ENCODE measurements around the gene TIMM21. TPM values are rescaled to one million over a fixed set of nuclear protein-coding genes. Genes with fewer than 3 reads are reported as not detected.

Gene TIMM21
- total and polyA plus RNA-seq, 4 donors: 22.0 to 39.2 (median 30.0) TPM

- H3K9ac ChIP-seq (ENCODE audit: low read depth in 1 of 2, low read length in 2 of 2): no peak overlapping the region
- no peak for TF ChIP-seq YY1 (IDR thresholded peaks at IDR 0.05)
- TF ChIP-seq, protein P1, sequence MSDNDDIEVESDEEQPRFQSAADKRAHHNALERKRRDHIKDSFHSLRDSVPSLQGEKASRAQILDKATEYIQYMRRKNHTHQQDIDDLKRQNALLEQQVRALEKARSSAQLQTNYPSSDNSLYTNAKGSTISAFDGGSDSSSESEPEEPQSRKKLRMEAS (IDR thresholded peaks at IDR 0.05): no peak
- no peak for TF ChIP-seq REST (IDR thresholded peaks at IDR 0.05)
- no peak for TF ChIP-seq JUND (IDR thresholded peaks at IDR 0.05)
- no peak for TF ChIP-seq HNF4G (IDR thresholded peaks at IDR 0.05)
- TF ChIP-seq GABPA (IDR thresholded peaks at IDR 0.05 in 1 of 2, conservative IDR thresholded peaks at IDR 0.05 in 1 of 2): no peak
- TF ChIP-seq ZBTB33 (IDR thresholded peaks at IDR 0.05): no peak
- no peak for TF ChIP-seq NR2F2 (IDR thresholded peaks at IDR 0.05)
- TF ChIP-seq FOXA2 (IDR thresholded peaks at IDR 0.05): no peak
- 72% methylated on average over 3 of the region's 3 CpGs for WGBS
These were observed 8.4 kb upstream of the TIMM21 start for GRCh38 chr18:74139888-74140287.

DNA sequence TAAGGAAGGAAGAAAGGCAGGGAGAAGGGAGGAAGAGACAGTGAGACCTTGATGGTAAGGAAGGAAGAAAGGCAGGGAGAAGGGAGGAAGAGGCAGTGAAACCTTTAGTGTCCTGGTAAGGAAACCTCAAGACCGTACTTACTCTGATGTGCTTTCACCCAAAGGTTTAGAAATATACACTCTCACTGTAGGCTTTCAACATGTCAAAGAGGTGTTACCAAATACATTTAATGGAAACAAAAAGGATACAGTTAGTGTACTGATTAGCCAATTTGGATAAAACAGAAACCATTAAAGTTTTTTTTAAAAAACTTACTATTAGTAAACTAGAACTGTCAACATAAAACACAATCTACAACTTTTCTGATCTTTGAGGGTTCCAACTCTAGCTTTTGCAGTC, 7.7 kb upstream of the TIMM21 start:
- H3K9ac ChIP-seq (ENCODE audit: low read depth in 1 of 2, low read length in 2 of 2): no peak overlapping the region
- 70% methylated on average over 1 of the region's 1 CpG for WGBS
- H3K4me1 ChIP-seq (ENCODE audit: control insufficient read depth in 4 of 4, insufficient read depth in 4 of 4, low read length in 3 of 4): no peaks in the 10 kb centered on the region
- no peaks in the 10 kb centered on the region for H3K36me3 ChIP-seq (ENCODE audit: control insufficient read depth in 4 of 4, insufficient read depth in 3 of 4, low read depth in 1 of 4, low read length in 3 of 4)
- no peak overlapping the region for H3K27ac ChIP-seq (ENCODE audit: low read depth in 1 of 2, low read length in 2 of 2)
- no peaks in the 10 kb centered on the region for H3K9me3 ChIP-seq (ENCODE audit: control insufficient read depth in 4 of 4, low read length in 3 of 4)
- no peak overlapping the region for H3K4me3 ChIP-seq (ENCODE audit: low read depth in 1 of 3, low read length in 3 of 3)
- no peaks in the 10 kb centered on the region for H3K27me3 ChIP-seq (ENCODE audit: control insufficient read depth in 4 of 4, insufficient read depth in 4 of 4, low read length in 3 of 4)
- TF ChIP-seq RAD21 (IDR thresholded peaks at IDR 0.05) (no peak), EGR1 (IDR thresholded peaks at IDR 0.05; ENCODE audit: low read depth in 2 of 2) (no peak), SP1 (IDR thresholded peaks at IDR 0.05) (no peak), ZBTB33 (IDR thresholded peaks at IDR 0.05) (no peak), REST (IDR thresholded peaks at IDR 0.05) (no peak), YY1 (IDR thresholded peaks at IDR 0.05) (no peak)
- TF ChIP-seq, protein P1 (IDR thresholded peaks at IDR 0.05): no peak
- no peak for DNase-seq (ENCODE audit: low spot score)

More at GRCh38 chr18:74139888-74140287, 8.4 kb upstream of the TIMM21 start:
- H3K27ac ChIP-seq (ENCODE audit: low read depth in 1 of 2, low read length in 2 of 2): no peak overlapping the region
- H3K36me3 ChIP-seq (ENCODE audit: control insufficient read depth in 4 of 4, insufficient read depth in 3 of 4, low read depth in 1 of 4, low read length in 3 of 4): no peaks in the 10 kb centered on the region
- H3K27me3 ChIP-seq (ENCODE audit: control insufficient read depth in 4 of 4, insufficient read depth in 4 of 4, low read length in 3 of 4): no peaks in the 10 kb centered on the region
- no peaks in the 10 kb centered on the region for H3K9me3 ChIP-seq (ENCODE audit: control insufficient read depth in 4 of 4, low read length in 3 of 4)
- H3K4me1 ChIP-seq (ENCODE audit: control insufficient read depth in 4 of 4, insufficient read depth in 4 of 4, low read length in 3 of 4): no peaks in the 10 kb centered on the region
- DNase-seq (ENCODE audit: low spot score): no peak
- H3K4me3 ChIP-seq (ENCODE audit: low read depth in 1 of 3, low read length in 3 of 3): no peak overlapping the region
